Left lobe of liver (tissue), 2 donors: ENCODE data around the gene ADK. TPM values are rescaled to one million over a fixed set of nuclear protein-coding genes. Genes with fewer than 3 reads are reported as not detected.
"Not testable (repeated sequence)": the region's sequence is repeated elsewhere in the genome, so short reads cannot be mapped to it uniquely, and the experiment has no call there.

Experiments
- ATAC-seq: fragments of 200-7000 bp; cut with Tn5 transposase; one replicate; pipeline ENCODE4 v1.9.1; 2020; ENCODE audit warnings: mild to moderate bottlenecking, moderate library complexity
- DNase-seq: peaks from one replicate; pipeline ENCODE4 v3.0.0-alpha.2; 2020; ENCODE audit warnings: low spot score
- total RNA-seq: library from RNA; stranded (reverse); gene quantifications from one replicate; pipeline ENCODE4 v1.2.1, GENCODE V29; 2021
- donor health status: DM: no; HTN: no; CAD: no; lungs with moderate emphysema.
- donor health status: DM: no; HTN: yes; CAD: no.

ADK gene
- total RNA-seq, 1 donor from 2014 or later = 76.2 TPM

DNA sequence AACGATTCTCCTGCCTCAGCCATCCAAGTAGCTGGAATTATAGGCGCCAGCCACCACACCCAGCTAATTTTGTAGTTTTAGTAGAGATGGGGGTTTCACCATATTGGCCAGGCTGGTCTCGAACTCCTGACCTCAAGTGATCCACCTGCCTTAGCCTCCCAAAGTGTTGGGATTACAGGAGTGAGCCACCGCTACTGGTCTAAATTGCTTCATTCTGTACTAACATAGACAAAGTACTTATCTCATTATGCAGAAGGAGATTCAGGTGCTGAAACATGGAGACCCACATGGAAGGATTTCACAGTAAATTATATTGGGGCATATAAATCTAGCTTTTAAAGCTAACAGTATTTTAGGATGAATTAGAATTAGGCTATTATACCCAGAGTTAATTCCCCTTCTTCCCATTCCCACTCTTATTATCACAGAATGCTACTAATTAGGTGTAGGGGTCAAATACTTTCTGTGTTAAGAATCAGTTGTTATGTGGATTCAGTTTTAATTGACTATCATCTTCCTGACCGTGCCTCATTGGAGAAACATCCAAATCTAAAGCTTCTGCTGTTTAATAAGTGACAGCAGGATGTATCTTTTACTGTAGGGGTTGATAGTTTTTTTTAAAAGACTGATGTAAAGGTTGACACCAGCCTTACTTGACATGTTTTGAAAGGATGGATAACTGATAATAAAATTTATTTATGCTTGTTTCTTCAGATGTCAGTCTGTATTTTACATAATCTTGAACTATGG is 27.2 kb downstream of the ADK start:
- ATAC-seq (no peak), DNase-seq (no peak)

DNA sequence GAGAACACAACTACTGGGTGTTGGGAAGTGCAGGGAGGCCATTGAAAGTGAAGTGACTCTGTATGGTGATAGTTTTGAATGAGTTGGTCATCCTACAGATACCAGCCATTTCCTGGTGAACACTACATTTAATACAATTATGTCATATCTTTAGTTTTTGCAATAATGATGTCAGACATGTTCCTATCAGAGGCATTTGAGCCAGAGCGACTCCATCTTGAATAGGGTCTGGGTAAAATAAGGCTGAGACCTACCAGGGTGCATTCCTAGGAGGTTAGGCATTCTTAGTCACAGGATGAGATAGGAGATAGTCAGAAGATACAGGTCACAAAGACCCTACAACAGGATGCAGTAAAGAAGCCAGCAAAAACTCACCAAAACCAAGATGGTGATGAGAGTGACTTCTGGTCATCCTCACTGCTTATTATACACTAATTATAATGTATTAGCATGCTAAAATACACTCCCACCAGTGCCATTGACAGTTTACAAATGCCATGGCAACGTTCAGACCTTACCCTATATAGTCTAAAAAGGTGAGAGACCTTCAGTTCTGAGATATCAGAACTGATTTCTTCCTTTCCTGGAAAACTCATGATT is 28.2 kb downstream of the ADK start:
- no peak for ATAC-seq
- no peak for DNase-seq

DNA sequence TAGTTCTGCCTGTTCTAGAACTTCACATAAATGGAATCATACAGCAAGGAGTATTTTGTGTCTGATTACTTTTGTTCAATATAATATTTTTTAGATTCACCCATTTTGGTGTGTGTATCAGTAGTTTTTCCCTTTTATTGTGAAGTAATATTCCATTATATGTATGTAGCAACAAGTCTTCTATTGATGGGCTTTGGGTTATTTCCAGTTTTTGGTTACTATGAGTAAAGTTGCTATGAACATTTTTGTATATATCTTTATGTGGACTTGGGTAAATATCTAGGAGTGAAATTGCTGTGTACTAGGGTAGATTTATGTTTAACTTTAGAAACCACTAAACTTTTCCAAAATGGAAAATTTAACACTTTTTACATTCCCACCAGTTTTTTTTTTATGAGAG is 35.7 kb downstream of the ADK start:
- no peak for ATAC-seq
- no peak for DNase-seq

DNA sequence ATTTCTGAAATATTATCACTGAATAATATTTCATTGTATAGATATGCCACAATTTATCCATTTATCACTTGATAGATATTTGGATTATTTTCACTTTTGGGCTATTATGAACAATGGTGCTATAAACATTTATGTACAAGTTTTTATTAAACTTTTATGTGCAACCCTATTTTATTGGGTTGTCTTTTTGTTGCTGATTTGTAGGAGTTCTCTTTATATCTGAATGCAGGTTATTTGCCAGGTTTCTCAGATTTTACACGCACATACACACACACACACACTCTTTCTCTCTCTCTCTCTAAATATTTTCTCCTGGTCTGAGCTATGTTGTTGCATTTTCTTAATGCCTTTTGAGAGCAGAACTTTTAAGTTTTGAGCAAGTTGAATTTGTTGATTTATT is 36.2 kb downstream of the ADK start:
- ATAC-seq = no peak

DNA sequence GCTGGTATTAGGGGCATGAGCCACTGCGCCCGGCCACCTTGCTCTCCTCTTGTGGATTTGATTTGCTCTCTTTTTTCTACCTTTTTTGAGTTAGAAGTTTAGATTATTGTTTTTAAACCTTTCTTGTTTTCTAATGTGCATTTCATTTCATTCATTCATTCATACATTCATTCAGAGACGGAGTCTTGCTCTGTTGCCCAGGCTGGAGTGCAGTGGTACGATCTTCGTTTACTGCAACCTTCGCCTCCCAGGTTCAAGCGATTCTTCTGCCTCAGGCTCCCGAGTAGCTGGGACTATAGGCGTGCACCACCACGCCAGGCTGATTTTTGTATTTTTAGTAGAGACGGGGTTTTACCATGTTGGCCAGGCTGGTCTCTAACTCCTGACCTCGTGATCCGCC is 37.6 kb downstream of the ADK start:
- DNase-seq, ATAC-seq: not testable (repeated sequence)

More for the DNA sequence above, 36.2 kb downstream of the ADK start:
- no peak for DNase-seq

DNA sequence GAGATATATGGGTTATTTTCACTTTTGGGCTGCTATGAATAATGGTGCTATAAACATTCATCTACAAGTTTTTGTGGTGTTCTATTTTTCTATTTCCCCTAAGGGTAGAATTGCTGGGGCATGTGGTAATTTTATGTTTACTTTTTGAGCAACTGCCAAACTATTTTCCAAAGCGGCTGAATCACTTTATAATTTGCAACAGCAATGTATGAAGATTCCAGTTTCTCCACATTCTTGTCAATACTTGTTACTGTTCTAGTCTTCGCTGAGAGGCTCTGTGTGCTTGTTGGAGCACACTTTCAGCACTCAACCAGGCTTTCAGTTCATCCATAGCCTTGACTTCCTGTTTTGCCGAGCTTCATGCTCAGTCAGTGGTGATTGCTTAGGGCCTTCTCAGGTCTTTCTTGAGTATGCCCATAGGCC is 39.0 kb downstream of the ADK start:
- ATAC-seq (peak; percentile 63), DNase-seq (no peak)

DNA sequence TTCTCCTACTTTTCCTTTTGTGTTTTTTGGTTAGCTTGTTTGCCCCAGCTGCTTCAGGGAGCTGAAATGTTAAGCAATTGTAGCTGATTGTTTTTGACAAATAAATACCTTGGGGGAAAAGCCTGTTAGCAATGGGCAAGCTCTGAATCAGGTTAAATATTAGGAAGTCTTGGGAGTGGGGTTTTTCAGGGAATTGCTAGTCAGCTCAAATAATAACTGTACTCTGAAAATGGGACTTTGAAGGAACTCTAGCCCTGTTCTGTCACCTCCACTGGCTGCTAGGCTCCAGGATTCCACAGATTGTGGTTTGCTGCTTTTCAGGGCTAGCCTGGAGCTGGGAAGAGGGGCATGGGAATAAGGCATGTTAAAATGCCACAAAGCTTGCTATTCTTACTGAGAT is 39.5 kb downstream of the ADK start:
- ATAC-seq (peak; percentile 56), DNase-seq (no peak)

DNA sequence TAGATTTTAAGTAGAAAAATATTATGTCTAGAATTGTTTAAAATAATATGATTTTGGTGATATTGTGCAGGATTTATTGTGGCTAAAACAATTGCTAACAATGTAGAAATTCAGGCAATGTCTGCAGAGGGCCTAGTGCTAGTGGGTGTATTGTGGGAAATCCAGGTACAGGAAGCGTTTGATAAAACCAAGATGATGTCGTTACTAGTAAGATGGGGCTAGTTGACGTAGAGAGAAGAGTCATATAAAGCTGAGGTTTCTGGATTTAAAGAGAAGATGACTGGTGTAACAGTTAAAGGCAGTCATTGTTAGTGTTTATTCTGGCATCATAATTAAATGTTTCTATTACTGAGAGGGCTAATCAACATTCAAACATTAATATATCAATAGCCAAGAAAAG is 43.5 kb downstream of the ADK start:
- ATAC-seq = no peak
- DNase-seq = no peak

DNA sequence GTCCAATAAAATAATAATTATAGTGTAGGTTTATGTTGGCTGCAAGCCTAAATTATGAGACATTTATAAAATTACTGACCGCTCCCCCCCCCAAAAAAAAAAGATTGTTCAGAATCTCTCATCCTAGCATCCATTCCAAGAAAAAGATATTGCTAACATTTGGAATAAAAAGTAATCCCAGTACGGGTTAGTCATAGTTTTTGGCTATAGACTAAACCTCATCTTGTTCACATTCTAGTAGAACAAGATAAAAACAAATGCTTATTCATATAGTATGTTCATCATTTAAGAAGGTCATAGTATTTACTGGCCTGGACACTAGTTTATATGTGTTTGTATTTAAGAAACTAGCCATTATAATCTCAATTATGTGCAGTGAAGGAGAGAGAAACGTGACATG is 44.0 kb downstream of the ADK start:
- DNase-seq (no peak), ATAC-seq (no peak)

DNA sequence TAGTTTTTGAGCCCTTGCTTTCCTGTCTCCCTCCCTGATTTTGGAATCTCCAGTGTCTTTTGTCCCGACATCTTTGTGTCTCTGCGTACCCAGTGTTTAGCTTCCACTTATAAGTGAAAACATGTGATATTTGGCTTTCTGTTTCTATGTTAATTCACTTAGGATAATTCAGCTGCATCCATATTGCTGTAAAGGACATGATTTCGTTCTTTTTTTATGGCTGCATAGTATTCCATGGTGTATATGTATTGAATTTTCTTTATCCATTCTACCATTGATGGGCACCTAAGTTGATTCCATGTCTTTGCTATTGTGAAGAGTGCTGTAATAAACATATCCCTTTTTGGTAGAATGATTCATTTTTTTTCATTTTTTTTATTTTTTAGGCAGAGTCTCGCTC is 48.3 kb downstream of the ADK start:
- ATAC-seq (no peak), DNase-seq (no peak)

DNA sequence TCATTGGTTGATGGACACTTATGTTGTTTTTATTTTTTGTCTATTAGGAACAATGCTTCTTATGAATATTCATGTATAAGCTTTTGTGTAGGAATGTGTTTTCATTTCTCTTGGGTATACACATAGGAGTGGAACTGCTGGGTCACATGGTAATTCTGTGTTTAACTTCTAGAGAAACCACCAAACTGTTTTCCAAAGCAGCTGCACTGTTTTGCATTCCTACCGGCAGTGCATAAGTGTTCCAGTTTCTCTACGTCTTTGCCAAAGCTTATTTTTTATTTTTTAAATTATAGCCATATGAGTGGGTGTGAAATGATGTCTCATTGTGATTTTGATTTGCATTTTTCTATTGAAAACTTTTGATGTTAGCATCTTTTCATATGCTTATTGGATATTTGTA is 51.3 kb downstream of the ADK start:
- DNase-seq = no peak
- no peak for ATAC-seq

DNA sequence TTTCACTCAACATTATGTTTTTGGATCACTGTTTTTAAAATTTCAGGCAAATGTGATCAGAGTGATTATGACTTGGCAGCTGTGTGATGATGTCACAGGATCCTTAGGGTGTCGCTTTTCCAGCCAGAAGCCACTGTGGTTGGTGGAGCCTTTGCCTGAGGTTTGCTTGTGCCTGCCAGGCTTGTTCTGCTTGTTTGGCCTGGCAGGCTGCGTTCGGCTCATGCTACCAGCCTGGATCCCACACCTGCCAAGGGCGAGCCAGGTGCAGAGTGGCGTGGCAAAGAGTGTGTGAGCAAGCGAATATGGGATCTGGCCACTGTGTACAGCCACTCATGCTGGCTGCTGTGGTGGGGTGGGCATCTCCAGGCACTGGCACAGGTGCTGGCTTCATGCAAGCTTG is 55.7 kb downstream of the ADK start:
- ATAC-seq (peak; percentile 47), DNase-seq (no peak)

DNA sequence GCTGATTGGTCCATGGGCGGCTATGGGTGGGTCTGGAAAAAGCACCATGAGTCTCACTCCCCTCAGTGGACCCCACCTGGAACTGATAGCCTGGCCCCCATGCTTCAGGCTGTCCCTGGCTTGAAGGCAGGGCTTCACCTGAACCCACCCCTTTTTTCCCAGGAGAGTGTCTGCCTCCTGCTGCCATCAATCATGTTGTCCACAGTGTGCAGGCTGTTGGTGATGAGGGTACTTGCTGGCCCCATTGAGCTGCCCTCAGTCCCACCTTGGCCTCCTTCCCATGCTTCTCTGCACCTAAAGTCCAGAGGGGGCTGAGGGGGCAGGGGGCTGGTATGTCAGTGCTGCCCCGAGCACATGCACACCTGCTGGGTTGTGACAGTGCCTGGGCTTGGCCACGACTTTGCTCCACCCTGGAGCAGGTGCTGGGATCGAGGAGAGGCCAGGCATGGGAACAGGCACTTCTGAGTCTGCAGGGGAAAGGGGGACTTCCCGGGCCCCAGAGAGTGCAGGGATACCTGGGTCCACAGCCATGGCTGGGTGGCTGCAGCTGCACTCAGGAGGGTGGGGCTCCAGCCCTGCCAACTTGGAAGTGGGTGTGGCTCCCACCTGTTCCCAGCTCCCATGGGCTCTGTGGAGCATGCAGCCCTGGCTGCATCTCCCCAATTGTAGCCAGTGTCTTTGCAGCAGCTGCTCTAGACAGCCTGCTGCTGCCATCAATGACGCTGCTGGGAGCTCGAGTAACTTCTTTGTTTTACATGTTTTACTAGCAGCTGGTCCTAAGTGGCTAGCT is 56.9 kb downstream of the ADK start:
- no peak for DNase-seq
- peak; percentile 66 for ATAC-seq

DNA sequence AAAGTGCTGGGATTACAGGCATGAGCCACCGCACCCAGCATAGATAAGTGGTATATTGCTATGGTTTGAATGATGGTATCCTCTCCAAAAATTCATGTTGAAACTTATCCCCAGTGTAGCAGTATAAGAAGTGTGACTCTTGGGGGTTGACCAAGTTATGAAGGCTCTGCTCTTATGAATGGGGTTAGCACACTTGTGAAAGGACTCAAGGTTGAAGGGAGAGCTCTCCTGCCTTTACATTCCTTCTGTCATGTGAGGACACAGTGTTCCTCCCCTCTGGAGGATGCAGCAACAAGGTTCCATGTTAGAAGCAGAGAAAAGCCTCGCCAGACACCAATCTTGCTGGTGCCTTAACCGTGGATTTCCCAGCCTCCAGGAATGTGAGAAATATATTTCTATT is 58.0 kb downstream of the ADK start:
- ATAC-seq = no peak
- no peak for DNase-seq

DNA sequence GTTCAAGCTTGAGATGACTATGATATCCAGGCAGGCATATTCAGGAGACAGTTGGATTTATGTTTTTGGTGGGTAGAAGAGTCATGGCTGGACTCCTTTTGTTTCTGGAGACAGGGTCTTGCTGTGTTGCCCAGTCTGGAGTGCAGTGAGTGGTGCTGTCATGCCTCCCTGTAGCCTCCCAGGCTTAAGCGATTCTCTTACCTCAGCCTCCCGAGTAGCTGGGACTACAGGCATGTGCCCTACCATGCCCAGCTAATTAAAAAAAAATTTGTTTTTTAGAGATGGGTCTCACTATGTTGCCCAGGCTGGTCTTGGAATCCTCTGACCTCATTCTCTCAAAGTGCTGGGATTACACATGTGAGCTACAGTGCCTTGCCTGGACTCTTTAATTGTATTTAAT is 62.0 kb downstream of the ADK start:
- ATAC-seq = no peak

DNA sequence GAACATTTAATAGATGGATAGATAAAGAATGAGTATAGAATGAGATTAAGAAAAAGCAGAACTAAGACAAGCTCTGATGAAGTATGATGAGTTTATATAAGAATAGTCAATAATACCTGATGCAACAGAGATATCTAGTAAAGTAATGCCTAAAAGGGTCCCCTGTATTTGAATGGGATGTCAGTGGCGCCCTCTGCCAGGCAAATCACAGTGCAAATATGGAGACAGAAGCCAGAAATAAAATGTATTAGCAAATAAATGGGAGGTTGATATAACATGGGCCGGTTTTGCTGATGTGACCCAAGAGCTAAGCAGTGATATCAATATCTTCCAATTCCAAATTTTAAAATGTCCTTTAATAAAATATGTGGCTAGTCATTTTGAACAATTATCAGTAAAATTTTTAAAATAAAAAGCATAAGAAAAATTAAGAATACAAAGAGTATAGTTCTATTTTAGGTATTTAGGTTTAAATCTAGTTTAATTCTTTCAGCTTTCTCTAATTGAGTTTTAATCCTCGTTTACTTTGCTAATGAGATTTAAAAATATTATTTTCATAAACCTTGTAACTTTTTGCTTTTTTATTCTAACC is 62.6 kb downstream of the ADK start:
- DNase-seq (no peak), ATAC-seq (peak; percentile 79)

More for the DNA sequence above, 62.0 kb downstream of the ADK start:
- no peak for DNase-seq

DNA sequence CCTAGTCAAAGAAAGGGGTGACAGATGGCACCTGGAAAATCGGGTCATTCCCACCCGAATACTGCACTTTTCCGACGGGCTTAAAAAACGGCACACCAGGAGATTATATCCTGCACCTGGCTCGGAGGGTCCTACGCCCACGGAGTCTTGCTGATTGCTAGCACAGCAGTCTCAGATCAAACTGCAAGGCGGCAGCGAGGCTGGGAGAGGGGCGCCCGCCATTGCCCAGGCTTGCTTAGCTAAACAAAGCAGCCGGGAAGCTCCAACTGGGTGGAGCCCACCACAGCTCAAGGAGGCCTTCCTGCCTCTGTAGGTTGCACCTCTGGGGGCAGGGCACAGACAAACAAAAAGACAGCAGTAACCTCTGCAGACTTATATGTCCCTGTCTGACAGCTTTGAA is 66.1 kb downstream of the ADK start:
- not testable (repeated sequence) for ATAC-seq, DNase-seq

DNA sequence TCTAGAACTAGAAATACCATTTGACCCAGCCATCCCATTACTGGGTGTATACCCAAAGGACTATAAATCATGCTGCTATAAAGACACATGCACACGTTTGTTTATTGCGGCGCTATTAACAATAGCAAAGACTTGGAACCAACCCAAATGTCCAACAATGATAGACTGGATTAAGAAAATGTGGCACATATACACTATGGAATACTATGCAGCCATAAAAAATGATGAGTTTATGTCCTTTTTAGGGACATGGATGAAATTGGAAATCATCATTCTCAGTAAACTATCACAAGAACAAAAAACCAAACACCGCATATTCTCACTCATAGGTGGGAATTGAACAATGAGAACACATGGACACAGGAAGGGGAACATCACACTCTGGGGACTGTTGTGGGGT is 71.4 kb downstream of the ADK start:
- not testable (repeated sequence) for ATAC-seq, DNase-seq

DNA sequence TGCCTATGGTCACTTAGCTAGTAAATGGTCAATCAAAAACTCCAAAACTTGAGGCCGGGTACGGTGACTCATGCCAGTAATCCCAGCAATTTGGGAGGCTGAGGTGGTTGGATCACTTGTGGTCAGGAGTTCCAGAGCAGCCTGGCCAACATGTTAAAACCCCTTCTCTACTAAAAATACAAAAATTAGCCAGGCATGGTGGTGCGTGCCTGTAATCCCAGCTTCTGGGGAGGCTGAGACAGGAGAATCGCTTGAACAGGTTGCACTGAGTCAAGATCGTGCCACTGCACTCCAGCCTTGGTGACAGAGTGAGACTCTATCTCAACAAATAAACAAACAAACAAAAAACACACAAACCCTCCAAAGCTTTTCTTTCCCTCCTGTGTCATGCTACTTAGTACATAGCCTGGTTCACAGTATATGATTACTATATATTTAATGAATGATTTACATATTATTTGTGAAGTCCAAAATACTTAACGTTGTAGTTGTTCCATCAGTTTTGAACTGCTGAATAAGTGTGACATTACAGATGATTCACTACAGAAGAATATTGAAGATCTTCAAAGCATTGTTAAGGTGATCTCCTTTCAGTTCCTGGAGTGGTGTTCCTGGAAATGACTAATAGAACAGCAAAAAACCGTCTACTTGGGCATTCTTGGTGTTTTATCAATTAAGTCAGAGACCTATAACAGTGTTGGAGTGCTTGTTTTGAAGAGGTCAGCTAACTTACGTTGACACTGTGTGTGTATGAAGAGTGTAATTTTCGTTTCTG is 72.9 kb downstream of the ADK start:
- no peak for DNase-seq
- ATAC-seq = no peak

DNA sequence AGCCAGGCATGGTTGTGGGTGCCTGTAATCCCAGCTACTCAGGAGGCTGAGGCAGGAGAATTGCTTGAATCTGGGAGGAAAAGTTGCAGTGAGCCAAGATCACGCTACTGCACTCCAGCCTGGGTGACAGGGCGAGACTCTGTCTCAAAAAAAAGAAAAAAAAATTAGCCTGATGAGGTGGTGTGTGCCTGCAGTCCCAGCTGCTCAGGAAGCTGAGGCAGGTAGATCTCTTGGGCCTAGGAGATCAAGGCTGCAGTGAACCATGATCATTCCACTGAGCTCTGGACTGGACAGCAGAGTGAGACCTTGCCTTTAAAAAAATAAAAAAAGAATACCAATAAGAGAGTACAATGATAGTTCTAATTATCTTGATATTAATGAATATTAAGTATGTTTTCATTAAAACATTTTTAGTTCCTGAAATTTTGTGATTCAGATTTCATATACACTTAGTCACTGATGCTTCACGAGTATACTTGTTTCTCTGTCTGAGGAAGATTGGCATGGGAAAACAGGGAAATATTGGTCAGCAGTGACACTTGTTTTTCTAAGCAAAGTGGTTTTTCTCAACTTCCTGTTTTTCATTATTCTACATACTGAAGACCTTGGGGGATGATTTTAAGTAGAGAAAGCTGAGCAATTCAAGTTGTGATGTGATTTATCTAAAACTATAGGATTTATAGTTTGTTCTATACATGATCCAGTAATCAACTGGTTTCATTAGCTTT is 76.8 kb downstream of the ADK start:
- peak; percentile 55 for ATAC-seq
- no peak for DNase-seq
